ENCODE measurements around the gene OR6B3. TPM values are rescaled to one million over a fixed set of nuclear protein-coding genes. Genes with fewer than 3 reads are reported as not detected.
"Not testable (repeated sequence)": the region's sequence is repeated elsewhere in the genome, so short reads cannot be mapped to it uniquely, and the experiment has no call there.

The OR6B3 gene
- total RNA-seq, 1 donor from 2014 or later: not detected

GRCh38 chr2:240052524-240052923, 797 bp downstream of the OR6B3 start:
- no peak for TF ChIP-seq CTCF (IDR thresholded peaks at IDR 0.05; ENCODE audit: insufficient read depth, low read length, poor library complexity, severe bottlenecking)
- Histone ChIP-seq H3K4me3 (ENCODE audit: low read depth, low read length) (no peak overlapping the region), H3K36me3 (ENCODE audit: control insufficient read depth, insufficient read depth, low read length) (no peaks in the 10 kb centered on the region), H3K27me3 (ENCODE audit: control insufficient read depth, insufficient read depth, low read length) (peaks cover 36% of the 10 kb centered on the region)
- no peak for DNase-seq (ENCODE audit: low read depth)

- H3K27me3 ChIP-seq (ENCODE audit: control insufficient read depth, insufficient read depth, low read length): peaks cover 29% of the 10 kb centered on the region
- no peak overlapping the region for H3K4me3 ChIP-seq (ENCODE audit: low read depth, low read length)
- DNase-seq (ENCODE audit: low read depth): no peak
- H3K36me3 ChIP-seq (ENCODE audit: control insufficient read depth, insufficient read depth, low read length): no peaks in the 10 kb centered on the region
- TF ChIP-seq CTCF (IDR thresholded peaks at IDR 0.05; ENCODE audit: insufficient read depth, low read length, poor library complexity, severe bottlenecking): no peak
Observed at GRCh38 chr2:240051697-240052096, 1.6 kb downstream of the OR6B3 start.

- no peak for TF ChIP-seq CTCF (IDR thresholded peaks at IDR 0.05; ENCODE audit: insufficient read depth, low read length, poor library complexity, severe bottlenecking)
- Histone ChIP-seq H3K27me3 (ENCODE audit: control insufficient read depth, insufficient read depth, low read length) (peaks cover 24% of the 10 kb centered on the region), H3K4me3 (ENCODE audit: low read depth, low read length) (no peak overlapping the region), H3K36me3 (ENCODE audit: control insufficient read depth, insufficient read depth, low read length) (no peaks in the 10 kb centered on the region)
- DNase-seq (ENCODE audit: low read depth): no peak
Observed at GRCh38 chr2:240050278-240050677, 3.0 kb downstream of the OR6B3 start.

GRCh38 chr2:240048237-240048636, 5.1 kb downstream of the OR6B3 start:
- TF ChIP-seq CTCF (IDR thresholded peaks at IDR 0.05; ENCODE audit: insufficient read depth, low read length, poor library complexity, severe bottlenecking): no peak
- H3K4me3 ChIP-seq (ENCODE audit: low read depth, low read length): no peak overlapping the region
- no peak for DNase-seq (ENCODE audit: low read depth)
- H3K36me3 ChIP-seq (ENCODE audit: control insufficient read depth, insufficient read depth, low read length): no peaks in the 10 kb centered on the region
- peaks cover 14% of the 10 kb centered on the region for H3K27me3 ChIP-seq (ENCODE audit: control insufficient read depth, insufficient read depth, low read length)

- no peaks in the 10 kb centered on the region for H3K36me3 ChIP-seq (ENCODE audit: control insufficient read depth, insufficient read depth, low read length)
- H3K4me3 ChIP-seq (ENCODE audit: low read depth, low read length): no peak overlapping the region
- TF ChIP-seq CTCF (IDR thresholded peaks at IDR 0.05; ENCODE audit: insufficient read depth, low read length, poor library complexity, severe bottlenecking): no peak
- H3K27me3 ChIP-seq (ENCODE audit: control insufficient read depth, insufficient read depth, low read length): peaks cover 19% of the 10 kb centered on the region
- DNase-seq (ENCODE audit: low read depth): no peak
Observed at GRCh38 chr2:240045098-240045497, 8.2 kb downstream of the OR6B3 start.

- H3K27me3 ChIP-seq (ENCODE audit: control insufficient read depth, insufficient read depth, low read length): peaks cover 22% of the 10 kb centered on the region
- not testable (repeated sequence) for H3K36me3 ChIP-seq (ENCODE audit: control insufficient read depth, insufficient read depth, low read length); H3K4me3 ChIP-seq (ENCODE audit: low read depth, low read length); DNase-seq (ENCODE audit: low read depth)
Observed at GRCh38 chr2:240044096-240044495, 9.2 kb downstream of the OR6B3 start.

Measured in kidney epithelial cell (primary cell).